ENCODE data around the gene MEX3A. TPM values are rescaled to one million over a fixed set of nuclear protein-coding genes. Genes with fewer than 3 reads are reported as not detected.

The MEX3A gene
- polyA plus RNA-seq, 2 of the 4 experiments (the other 2 are of a cell fraction): 1.8 to 4.9 TPM

DNA sequence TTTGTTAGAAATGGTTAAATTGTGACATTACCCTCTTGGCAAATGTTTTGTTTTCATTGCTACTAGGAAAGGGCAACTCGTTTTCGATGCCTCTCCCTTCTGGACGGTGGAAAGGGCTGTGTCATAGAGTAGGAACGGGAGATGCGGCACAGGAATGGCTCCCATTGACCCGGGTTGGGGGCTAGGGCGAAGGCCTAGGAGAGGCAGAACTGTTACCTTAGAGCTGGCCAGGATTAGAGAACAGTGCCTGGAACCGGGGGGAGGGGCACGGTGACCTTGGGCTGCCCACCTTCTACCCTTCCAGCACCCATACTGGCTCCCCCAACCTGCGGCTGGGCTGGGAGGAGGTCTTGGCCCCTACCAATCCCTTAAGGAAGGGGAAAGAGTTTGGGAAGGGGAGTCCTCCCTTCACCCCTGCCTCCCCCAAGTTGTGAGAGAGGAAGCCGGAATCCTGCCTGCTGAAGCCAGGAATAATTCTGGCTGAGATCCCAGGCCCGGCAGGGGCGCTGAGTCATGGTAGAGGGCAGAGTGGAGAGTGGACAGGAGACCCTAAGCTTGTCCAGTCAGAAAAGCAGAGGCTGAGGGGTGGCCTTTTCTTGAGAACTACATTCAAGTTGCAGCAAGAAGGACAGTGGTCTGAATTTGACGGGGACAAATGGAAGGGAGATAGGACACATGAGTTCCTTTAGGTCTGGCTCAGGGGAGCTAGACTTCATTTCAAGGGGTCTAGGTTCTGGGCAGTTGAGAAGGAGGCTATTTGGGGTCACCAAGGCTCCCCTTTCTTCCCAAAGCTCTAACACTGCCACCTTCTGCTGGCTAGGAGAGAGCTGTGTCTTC lies 40.5 kb upstream of the MEX3A start:
- POLR2A ChIA-PET: interaction anchor here (0.6 to 2.2 kb wide), 6 partner anchors 8 to 90 kb away, joined by 3 to 37 read pairs (median 9); partner anchors contain the start of genes LMNA and PMF1
- FAIRE-seq (no peak), ATAC-seq (peak; percentile 27 to 35), DNase-seq (ENCODE audit: low read depth in 1 of 2, low spot score in 1 of 2) (peak in 1 of 2 experiments; percentile 87)
- peak overlapping the region; percentile 28 for H3K4me3 ChIP-seq
- H3K4me2 ChIP-seq: peak overlapping the region; percentile 91
- CTCF ChIA-PET: interaction anchor here (0.7 to 54.8 kb wide), 6 partner anchors 5 to 98 kb away, joined by 3 to 2239 read pairs (median 159); partner anchors contain the start of genes LMNA and MEX3A
- H3K9me3 ChIP-seq: no peaks in the 10 kb centered on the region
- H3K27ac ChIP-seq: peak overlapping the region; percentile 95 to 98
- peaks cover 96% of the 10 kb centered on the region for H3K4me1 ChIP-seq
- under 1% methylated on average over 14 of the region's 14 CpGs for WGBS (ENCODE audit: missing lambda C conversion rate)
- TF ChIP-seq GATA3 (IDR thresholded peaks at IDR 0.05; ENCODE audit: borderline replicate concordance) (no peak; the same call in 1 of the 2 replicates), ZNF302 (CRISPR knock-in tag; IDR thresholded peaks at IDR 0.05) (no peak), CHD2 (IDR thresholded peaks at IDR 0.05; ENCODE audit: low read length, partially characterized antibody) (no peak), POLR2AphosphoS2 (conservative IDR thresholded peaks at IDR 0.05; ENCODE audit: low read length) (0 out of 2 replicates have a peak, but pooled peaks have one; percentile 35), USF2 (IDR thresholded peaks at IDR 0.05) (no peak), SMC3 (IDR thresholded peaks at IDR 0.05) (no peak), KDM1A (IDR thresholded peaks at IDR 0.05; ENCODE audit: low read depth) (no peak), HOXB13 (CRISPR knock-in tag; IDR thresholded peaks at IDR 0.05; ENCODE audit: low read depth) (peak; percentile 56; the same call in 1 of the 2 replicates), HOXA7 (CRISPR knock-in tag; IDR thresholded peaks at IDR 0.05) (peak; percentile 76; the same call in 1 of the 2 replicates), ZC3H11A (IDR thresholded peaks at IDR 0.05) (no peak), MAFK (IDR thresholded peaks at IDR 0.05; ENCODE audit: partially characterized antibody) (peak; percentile 91), FOSL2 (IDR thresholded peaks at IDR 0.05) (0 out of 2 replicates have a peak, but pooled peaks have one; percentile 15), FOSL2 (CRISPR knock-in tag; IDR thresholded peaks at IDR 0.05) (peak; percentile 79), ZSCAN20 (CRISPR knock-in tag; IDR thresholded peaks at IDR 0.05) (0 out of 2 replicates have a peak, but pooled peaks have one; percentile 49), EHF (CRISPR knock-in tag; IDR thresholded peaks at IDR 0.05) (no peak; the same call in 1 of the 2 replicates), SREBF2 (IDR thresholded peaks at IDR 0.05) (no peak), NFE2L2 (conservative IDR thresholded peaks at IDR 0.05; ENCODE audit: low read length) (peak; percentile 78), RARB (CRISPR knock-in tag; IDR thresholded peaks at IDR 0.05) (no peak), TFCP2L1 (CRISPR knock-in tag; IDR thresholded peaks at IDR 0.05) (peak; percentile 73; the same call in 1 of the 2 replicates), PBX3 (IDR thresholded peaks at IDR 0.05) (no peak), JUNB (IDR thresholded peaks at IDR 0.05) (no peak; the same call in 1 of the 2 replicates), CBX2 (IDR thresholded peaks at IDR 0.05; ENCODE audit: borderline replicate concordance, low read depth) (no peak), EHMT2 (IDR thresholded peaks at IDR 0.05; ENCODE audit: low read depth) (no peak), BHLHE40 (IDR thresholded peaks at IDR 0.05; ENCODE audit: low read depth, low read length) (no peak), FOXS1 (CRISPR knock-in tag; IDR thresholded peaks at IDR 0.05) (no peak), CTCF (IDR thresholded peaks at IDR 0.05) (no peak), FOSB (CRISPR knock-in tag; IDR thresholded peaks at IDR 0.05) (peak; percentile 64), RCOR1 (IDR thresholded peaks at IDR 0.05; ENCODE audit: low read depth, low read length) (no peak), PHF8 (IDR thresholded peaks at IDR 0.05; ENCODE audit: borderline replicate concordance, low read depth) (no peak), RAD21 (conservative IDR thresholded peaks at IDR 0.05 in 1 of 2, IDR thresholded peaks at IDR 0.05 in 1 of 2) (no peak; a peak in 1 of 5 replicates), NR3C1 (IDR thresholded peaks at IDR 0.05) (no peak), CBX8 (IDR thresholded peaks at IDR 0.05) (no peak), HEYL (CRISPR knock-in tag; IDR thresholded peaks at IDR 0.05) (no peak)
- TF ChIP-seq, protein P1, sequence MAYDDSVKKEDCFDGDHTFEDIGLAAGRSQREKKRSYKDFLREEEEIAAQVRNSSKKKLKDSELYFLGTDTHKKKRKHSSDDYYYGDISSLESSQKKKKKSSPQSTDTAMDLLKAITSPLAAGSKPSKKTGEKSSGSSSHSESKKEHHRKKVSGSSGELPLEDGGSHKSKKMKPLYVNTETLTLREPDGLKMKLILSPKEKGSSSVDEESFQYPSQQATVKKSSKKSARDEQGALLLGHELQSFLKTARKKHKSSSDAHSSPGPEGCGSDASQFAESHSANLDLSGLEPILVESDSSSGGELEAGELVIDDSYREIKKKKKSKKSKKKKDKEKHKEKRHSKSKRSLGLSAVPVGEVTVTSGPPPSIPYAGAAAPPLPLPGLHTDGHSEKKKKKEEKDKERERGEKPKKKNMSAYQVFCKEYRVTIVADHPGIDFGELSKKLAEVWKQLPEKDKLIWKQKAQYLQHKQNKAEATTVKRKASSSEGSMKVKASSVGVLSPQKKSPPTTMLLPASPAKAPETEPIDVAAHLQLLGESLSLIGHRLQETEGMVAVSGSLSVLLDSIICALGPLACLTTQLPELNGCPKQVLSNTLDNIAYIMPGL (CRISPR knock-in tag; IDR thresholded peaks at IDR 0.05; ENCODE audit: borderline replicate concordance): no peak
- TF ChIP-seq, protein P2, sequence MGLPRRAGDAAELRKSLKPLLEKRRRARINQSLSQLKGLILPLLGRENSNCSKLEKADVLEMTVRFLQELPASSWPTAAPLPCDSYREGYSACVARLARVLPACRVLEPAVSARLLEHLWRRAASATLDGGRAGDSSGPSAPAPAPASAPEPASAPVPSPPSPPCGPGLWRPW (IDR thresholded peaks at IDR 0.05): no peak
- TF ChIP-seq, protein P3, sequence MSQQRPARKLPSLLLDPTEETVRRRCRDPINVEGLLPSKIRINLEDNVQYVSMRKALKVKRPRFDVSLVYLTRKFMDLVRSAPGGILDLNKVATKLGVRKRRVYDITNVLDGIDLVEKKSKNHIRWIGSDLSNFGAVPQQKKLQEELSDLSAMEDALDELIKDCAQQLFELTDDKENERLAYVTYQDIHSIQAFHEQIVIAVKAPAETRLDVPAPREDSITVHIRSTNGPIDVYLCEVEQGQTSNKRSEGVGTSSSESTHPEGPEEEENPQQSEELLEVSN (IDR thresholded peaks at IDR 0.05; ENCODE audit: borderline replicate concordance, low read depth): no peak

All from A549 (cell line).